Prostate gland (tissue), 2 donors: ENCODE results near the gene DNM1L.

Experiments
- CTCF ChIP-seq, 4 experiments: fragments of 200-600 bp in 2 of 4; fragments of 450-650 bp in 2 of 4; sonication (generic) in 2 of 4; IDR thresholded peaks; 1 replicate in 3 of 4; 2 replicates in 1 of 4; pipeline ENCODE4 v1.5.1; 2016 to 2019; ENCODE audit warnings: antibody characterized with exemption in 4 of 4, mild to moderate bottlenecking in 2 of 4, moderate library complexity in 2 of 4
- POLR2A ChIP-seq: fragments of 450-650 bp; IDR thresholded peaks from one replicate; pipeline ENCODE4 v1.6.1; 2016; ENCODE audit warnings: antibody characterized with exemption, mild to moderate bottlenecking
- POLR2AphosphoS5 ChIP-seq: sonication (generic); formaldehyde crosslinking; IDR thresholded peaks from one replicate; pipeline ENCODE4 v1.6.1; 2017; ENCODE audit warnings: antibody characterized with exemption

- TF ChIP-seq CTCF (IDR thresholded peaks at IDR 0.05) (no peak), POLR2AphosphoS5 (no peak), POLR2A (no peak)
Observed at GRCh38 chr12:32647275-32647674, 31.8 kb upstream of the DNM1L start.
